SJCRH30 (cell line): ENCODE data around the gene CPXM2. TPM values are rescaled to one million over a fixed set of nuclear protein-coding genes. Genes with fewer than 3 reads are reported as not detected.

Experiments used
- DNase-seq, 2 experiments: peaks; one replicate each; pipeline ENCODE4 v3.0.0-alpha.2; 2015 to 2020
- H3K27ac ChIP-seq: fragments of 250-450 bp; sonication (Bioruptor Pico); 2 replicates; pipeline ENCODE4 v1.5.1; 2020; ENCODE audit warnings: mild to moderate bottlenecking, moderate library complexity
- H3K27me3 ChIP-seq: fragments of 250-450 bp; sonication (Bioruptor Pico); 2 replicates; pipeline ENCODE4 v1.5.1; 2020; ENCODE audit warnings: mild to moderate bottlenecking, moderate library complexity
- H3K36me3 ChIP-seq: fragments of 250-450 bp; sonication (Bioruptor Pico); 2 replicates; pipeline ENCODE4 v1.5.1; 2020; ENCODE audit warnings: mild to moderate bottlenecking, moderate library complexity
- H3K4me1 ChIP-seq: fragments of 250-450 bp; sonication (Bioruptor Pico); 2 replicates; pipeline ENCODE4 v1.5.1; 2020; ENCODE audit warnings: mild to moderate bottlenecking, moderate library complexity
- H3K4me3 ChIP-seq: fragments of 250-450 bp; sonication (Bioruptor Pico); 2 replicates; pipeline ENCODE4 v1.5.1; 2020; ENCODE audit warnings: mild to moderate bottlenecking, moderate library complexity
- H3K9me3 ChIP-seq: fragments of 250-450 bp; sonication (Bioruptor Pico); replicated peaks from 2 replicates; pipeline ENCODE4 v1.5.1; 2020; ENCODE audit warnings: mild to moderate bottlenecking, moderate library complexity
- total RNA-seq: library from RNA; depleted of rRNA; stranded (reverse); fragments of >200 nt; shearing (Covaris generic); gene quantifications from 2 replicates; pipeline ENCODE4 v1.2.3, GENCODE V29; 2014

CPXM2 gene
- total RNA-seq, 1 experiment from 2014 or later = not detected

GRCh38 chr10:123855008-123855684 is 36.5 kb downstream of the CPXM2 start:
- Histone ChIP-seq H3K36me3 (no peaks in the 10 kb centered on the region), H3K9me3 (no peaks in the 10 kb centered on the region), H3K27ac (no peak overlapping the region), H3K4me1 (no peaks in the 10 kb centered on the region), H3K27me3 (peaks cover 8% of the 10 kb centered on the region; the same call in 1 of the 2 replicates), H3K4me3 (no peak overlapping the region)
- no peak for DNase-seq

- H3K36me3 ChIP-seq = no peaks in the 10 kb centered on the region
- H3K27ac ChIP-seq = no peak overlapping the region
- no peak overlapping the region for H3K4me3 ChIP-seq
- H3K4me1 ChIP-seq = no peaks in the 10 kb centered on the region
- H3K27me3 ChIP-seq = peaks cover 8% of the 10 kb centered on the region; the same call in 1 of the 2 replicates
- no peaks in the 10 kb centered on the region for H3K9me3 ChIP-seq
- DNase-seq = no peak
Observed at GRCh38 chr10:123854498-123854897, 37.1 kb downstream of the CPXM2 start.

GRCh38 chr10:123854003-123854402 is 37.6 kb downstream of the CPXM2 start:
- Histone ChIP-seq H3K27ac (no peak overlapping the region), H3K9me3 (no peaks in the 10 kb centered on the region), H3K4me3 (no peak overlapping the region), H3K27me3 (peaks cover 8% of the 10 kb centered on the region; the same call in 1 of the 2 replicates), H3K36me3 (no peaks in the 10 kb centered on the region), H3K4me1 (no peaks in the 10 kb centered on the region)
- DNase-seq = no peak

- no peaks in the 10 kb centered on the region for H3K4me1 ChIP-seq
- no peak for DNase-seq
- H3K27me3 ChIP-seq = 0 out of 2 replicates have a peak, but pooled peaks cover 2% of the 10 kb centered on the region
Observed at GRCh38 chr10:123852411-123852951, 39.1 kb downstream of the CPXM2 start.

GRCh38 chr10:123848564-123849457 is 42.8 kb downstream of the CPXM2 start:
- Histone ChIP-seq H3K27me3 (0 out of 2 replicates have a peak, but pooled peaks cover 2% of the 10 kb centered on the region), H3K4me1 (no peaks in the 10 kb centered on the region), H3K27ac (no peak overlapping the region), H3K4me3 (no peak overlapping the region), H3K9me3 (no peaks in the 10 kb centered on the region), H3K36me3 (no peaks in the 10 kb centered on the region)
- DNase-seq = no peak

More at GRCh38 chr10:123852411-123852951, 39.1 kb downstream of the CPXM2 start:
- Histone ChIP-seq H3K27ac (no peak overlapping the region), H3K4me3 (no peak overlapping the region), H3K9me3 (no peaks in the 10 kb centered on the region), H3K36me3 (no peaks in the 10 kb centered on the region)

- DNase-seq = no peak
- H3K27ac ChIP-seq = no peak overlapping the region
- no peaks in the 10 kb centered on the region for H3K36me3 ChIP-seq
Observed at GRCh38 chr10:123847686-123848432, 43.7 kb downstream of the CPXM2 start.

GRCh38 chr10:123843835-123844234 is 47.8 kb downstream of the CPXM2 start:
- Histone ChIP-seq H3K27ac (no peak overlapping the region), H3K27me3 (no peaks in the 10 kb centered on the region; the same call in 1 of the 2 replicates), H3K36me3 (no peaks in the 10 kb centered on the region), H3K4me3 (no peak overlapping the region), H3K4me1 (no peaks in the 10 kb centered on the region), H3K9me3 (no peaks in the 10 kb centered on the region)
- DNase-seq = no peak

More at GRCh38 chr10:123847686-123848432, 43.7 kb downstream of the CPXM2 start:
- Histone ChIP-seq H3K27me3 (0 out of 2 replicates have a peak, but pooled peaks cover 2% of the 10 kb centered on the region), H3K4me3 (no peak overlapping the region), H3K4me1 (no peaks in the 10 kb centered on the region), H3K9me3 (no peaks in the 10 kb centered on the region)

GRCh38 chr10:123842692-123843385 is 48.8 kb downstream of the CPXM2 start:
- Histone ChIP-seq H3K4me3 (no peak overlapping the region), H3K36me3 (no peaks in the 10 kb centered on the region), H3K4me1 (no peaks in the 10 kb centered on the region), H3K27me3 (no peaks in the 10 kb centered on the region; the same call in 1 of the 2 replicates), H3K27ac (no peak overlapping the region), H3K9me3 (no peaks in the 10 kb centered on the region)
- no peak for DNase-seq

GRCh38 chr10:123841560-123841959 is 50.0 kb downstream of the CPXM2 start:
- H3K4me3 ChIP-seq = no peak overlapping the region
- no peak overlapping the region for H3K27ac ChIP-seq
- H3K36me3 ChIP-seq = no peaks in the 10 kb centered on the region
- no peaks in the 10 kb centered on the region for H3K9me3 ChIP-seq
- no peaks in the 10 kb centered on the region for H3K4me1 ChIP-seq
- no peak for DNase-seq
- no peaks in the 10 kb centered on the region; the same call in 1 of the 2 replicates for H3K27me3 ChIP-seq

- no peaks in the 10 kb centered on the region for H3K36me3 ChIP-seq
- H3K4me1 ChIP-seq = no peaks in the 10 kb centered on the region
- no peaks in the 10 kb centered on the region for H3K9me3 ChIP-seq
- no peak overlapping the region for H3K27ac ChIP-seq
- H3K4me3 ChIP-seq = no peak overlapping the region
- no peaks in the 10 kb centered on the region; the same call in 1 of the 2 replicates for H3K27me3 ChIP-seq
- DNase-seq = no peak
Observed at GRCh38 chr10:123841115-123841514, 50.5 kb downstream of the CPXM2 start.

- H3K9me3 ChIP-seq = no peaks in the 10 kb centered on the region
- H3K36me3 ChIP-seq = no peaks in the 10 kb centered on the region
- no peak overlapping the region for H3K4me3 ChIP-seq
- no peaks in the 10 kb centered on the region; the same call in 1 of the 2 replicates for H3K27me3 ChIP-seq
- DNase-seq = no peak
- no peak overlapping the region for H3K27ac ChIP-seq
- no peaks in the 10 kb centered on the region for H3K4me1 ChIP-seq
Observed at GRCh38 chr10:123840714-123841113, 50.9 kb downstream of the CPXM2 start.

- Histone ChIP-seq H3K4me1 (no peaks in the 10 kb centered on the region), H3K27ac (no peak overlapping the region), H3K4me3 (no peak overlapping the region), H3K9me3 (no peaks in the 10 kb centered on the region), H3K36me3 (no peaks in the 10 kb centered on the region), H3K27me3 (no peaks in the 10 kb centered on the region; the same call in 1 of the 2 replicates)
- no peak for DNase-seq
Observed at GRCh38 chr10:123838596-123839310, 52.9 kb downstream of the CPXM2 start.

- no peak for DNase-seq
- no peaks in the 10 kb centered on the region; the same call in 1 of the 2 replicates for H3K27me3 ChIP-seq
- no peaks in the 10 kb centered on the region for H3K4me1 ChIP-seq
- no peaks in the 10 kb centered on the region for H3K9me3 ChIP-seq
- H3K27ac ChIP-seq = no peak overlapping the region
- H3K36me3 ChIP-seq = no peaks in the 10 kb centered on the region
- no peak overlapping the region for H3K4me3 ChIP-seq
Observed at GRCh38 chr10:123837756-123838155, 53.9 kb downstream of the CPXM2 start.
